Measurements from ENCODE around the gene LRRC28.

LRRC28 gene

GRCh38 chr15:99265541-99266070 is 14.3 kb downstream of the LRRC28 start:
- no peak overlapping the region for H3K27ac ChIP-seq (replicated peaks)
- no peaks in the 10 kb centered on the region for H3K27me3 ChIP-seq (ENCODE audit: insufficient read depth, poor library complexity, severe bottlenecking)
- no peak for DNase-seq (ENCODE audit: low read depth in 1 of 2, low spot score in 1 of 2)
- H3K4me3 ChIP-seq (replicated peaks; ENCODE audit: insufficient read depth, low read length), result no peak overlapping the region
- TF ChIP-seq CTCF (IDR thresholded peaks at IDR 0.05; ENCODE audit: insufficient read depth, low read length), result no peak
- TF ChIP-seq SPI1 (IDR thresholded peaks at IDR 0.05; ENCODE audit: borderline replicate concordance, low read depth), result no peak
- no peak for TF ChIP-seq REST (IDR thresholded peaks at IDR 0.05; ENCODE audit: insufficient replicate concordance, low read depth)
- TF ChIP-seq GABPA (IDR thresholded peaks at IDR 0.05; ENCODE audit: low read depth), result no peak
- TF ChIP-seq POLR2AphosphoS5 (IDR thresholded peaks at IDR 0.05; ENCODE audit: low read depth), result no peak

- DNase-seq (ENCODE audit: low read depth in 1 of 2, low spot score in 1 of 2), result no peak
- Histone ChIP-seq H3K27ac (replicated peaks) (no peak overlapping the region), H3K4me3 (replicated peaks; ENCODE audit: insufficient read depth, low read length) (no peak overlapping the region), H3K27me3 (ENCODE audit: insufficient read depth, poor library complexity, severe bottlenecking) (no peaks in the 10 kb centered on the region)
- no peak for TF ChIP-seq POLR2AphosphoS5 (IDR thresholded peaks at IDR 0.05; ENCODE audit: low read depth)
- no peak for TF ChIP-seq GABPA (IDR thresholded peaks at IDR 0.05; ENCODE audit: low read depth)
- TF ChIP-seq SPI1 (IDR thresholded peaks at IDR 0.05; ENCODE audit: borderline replicate concordance, low read depth), result no peak
- TF ChIP-seq CTCF (IDR thresholded peaks at IDR 0.05; ENCODE audit: insufficient read depth, low read length), result no peak
- TF ChIP-seq REST (IDR thresholded peaks at IDR 0.05; ENCODE audit: insufficient replicate concordance, low read depth), result no peak
Measured at GRCh38 chr15:99267957-99268356, 16.7 kb downstream of the LRRC28 start.

GRCh38 chr15:99268431-99268830 is 17.1 kb downstream of the LRRC28 start:
- Histone ChIP-seq H3K27ac (replicated peaks) (no peak overlapping the region), H3K27me3 (ENCODE audit: insufficient read depth, poor library complexity, severe bottlenecking) (no peaks in the 10 kb centered on the region), H3K4me3 (replicated peaks; ENCODE audit: insufficient read depth, low read length) (no peak overlapping the region)
- TF ChIP-seq GABPA (IDR thresholded peaks at IDR 0.05; ENCODE audit: low read depth) (no peak), SPI1 (IDR thresholded peaks at IDR 0.05; ENCODE audit: borderline replicate concordance, low read depth) (no peak), CTCF (IDR thresholded peaks at IDR 0.05; ENCODE audit: insufficient read depth, low read length) (no peak)
- DNase-seq (ENCODE audit: low read depth in 1 of 2, low spot score in 1 of 2), result no peak

- TF ChIP-seq SPI1 (IDR thresholded peaks at IDR 0.05; ENCODE audit: borderline replicate concordance, low read depth) (no peak), REST (IDR thresholded peaks at IDR 0.05; ENCODE audit: insufficient replicate concordance, low read depth) (no peak), GABPA (IDR thresholded peaks at IDR 0.05; ENCODE audit: low read depth) (no peak), CTCF (IDR thresholded peaks at IDR 0.05; ENCODE audit: insufficient read depth, low read length) (no peak), POLR2AphosphoS5 (IDR thresholded peaks at IDR 0.05; ENCODE audit: low read depth) (no peak)
- Histone ChIP-seq H3K4me3 (replicated peaks; ENCODE audit: insufficient read depth, low read length) (no peak overlapping the region), H3K27ac (replicated peaks) (no peak overlapping the region), H3K27me3 (ENCODE audit: insufficient read depth, poor library complexity, severe bottlenecking) (no peaks in the 10 kb centered on the region)
- DNase-seq (ENCODE audit: low read depth in 1 of 2, low spot score in 1 of 2), result no peak
Measured at GRCh38 chr15:99273801-99274200, 22.5 kb downstream of the LRRC28 start.
